Stomach (tissue), 9 donors: ENCODE measurements around the gene RCBTB2. TPM values are rescaled to one million over a fixed set of nuclear protein-coding genes. Genes with fewer than 3 reads are reported as not detected.

ENCODE experiments used
- DNase-seq, 2 donors: peaks; one replicate each; pipeline versions ENCODE4 v3.0.0 to v3.0.0-alpha.2; 2013 to 2019
- H3K27ac ChIP-seq, 5 donors: fragments of 200-600 bp in 4 of 5; sonication (generic) in 4 of 5; one replicate each; pipeline ENCODE4 v1.5.1; 2013 to 2019; ENCODE audit warnings: mild to moderate bottlenecking in 1 of 5, moderate library complexity in 1 of 5
- H3K27me3 ChIP-seq, 3 donors: fragments of 200-600 bp; sonication (generic); one replicate each; pipeline ENCODE4 v1.5.1; 2017 to 2019; ENCODE audit warnings: mixed run types in 1 of 3
- H3K36me3 ChIP-seq, 4 donors: fragments of 200-600 bp; sonication (generic); 1 replicate in 3 of 4; 2 replicates in 1 of 4; pipeline ENCODE4 v1.5.1; 2016 to 2019
- H3K4me1 ChIP-seq, 4 donors: fragments of 200-600 bp; sonication (generic); one replicate each; pipeline ENCODE4 v1.5.1; 2016 to 2019
- H3K4me3 ChIP-seq, 4 donors: fragments of 200-600 bp; sonication (generic) in 3 of 4; one replicate each; pipeline ENCODE4 v1.5.1; 2016 to 2019; ENCODE audit warnings: mild to moderate bottlenecking in 1 of 4
- H3K9me3 ChIP-seq, 4 donors: fragments of 200-600 bp; sonication (generic); one replicate each; pipeline ENCODE4 v1.5.1; 2016 to 2019
- EP300 ChIP-seq: sonication (generic); formaldehyde crosslinking; IDR thresholded peaks from one replicate; pipeline ENCODE4 v1.6.1; 2017; ENCODE audit warnings: antibody characterized with exemption
- POLR2A ChIP-seq, 4 donors: fragments of 450-650 bp; IDR thresholded peaks; one replicate each; pipeline ENCODE4 v1.6.1; 2016; ENCODE audit warnings: antibody characterized with exemption in 4 of 4, control low read depth in 2 of 4, mild to moderate bottlenecking in 1 of 4, moderate library complexity in 1 of 4
- POLR2AphosphoS5 ChIP-seq, 3 donors: sonication (generic); formaldehyde crosslinking; IDR thresholded peaks; one replicate each; pipeline ENCODE4 v1.6.1; 2016; ENCODE audit warnings: antibody characterized with exemption in 3 of 3
- WGBS, 5 donors: extraction: QIAGEN DNeasy Blood & Tissue Kit in 3 of 5; methylation state at CpG; one replicate each; pipeline versions ENCODE4 v1.1.5 to v1.1.7; 2013 to 2018; 5-methylcytosine and 5-hydroxymethylcytosine counted together
- intact Hi-C: fragments of 100-400 bp; cut with DNase I; formaldehyde crosslinking; loops from one replicate; pipeline ENCODE4 v1.15.1; 2023; ENCODE audit warnings: low total_unique reads
- polyA plus RNA-seq, 3 donors: library from polyadenylated mRNA; stranded (reverse); fragments of 200-250 nt; gene quantifications; one replicate each; pipeline ENCODE4 v1.2.3, GENCODE V29; 2013
- total RNA-seq, 5 donors: library from RNA; depleted of rRNA; stranded (reverse); fragments of >200 nt; gene quantifications; one replicate each; pipeline versions ENCODE4 v1.1.0 to v1.2.3, GENCODE V29; 2014 to 2016
- TF ChIP-seq, protein P1 (sequence below), 7 experiments: fragments of 450-650 bp in 4 of 7; fragments of 200-600 bp in 3 of 7; sonication (generic) in 3 of 7; IDR thresholded peaks; one replicate each; pipeline ENCODE4 v1.5.1; 2016 to 2019; ENCODE audit warnings: antibody characterized with exemption in 7 of 7, control low read depth in 2 of 7, mild to moderate bottlenecking in 1 of 7
- donor health status: healthy with polysubstance abuse.
- donor health status: Bipolar disorder and iron deficiency.
- donor health status: healthy.

Gene RCBTB2
- total and polyA plus RNA-seq, 8 donors: 0.29 to 56.6 (median 7.6) TPM

DNA sequence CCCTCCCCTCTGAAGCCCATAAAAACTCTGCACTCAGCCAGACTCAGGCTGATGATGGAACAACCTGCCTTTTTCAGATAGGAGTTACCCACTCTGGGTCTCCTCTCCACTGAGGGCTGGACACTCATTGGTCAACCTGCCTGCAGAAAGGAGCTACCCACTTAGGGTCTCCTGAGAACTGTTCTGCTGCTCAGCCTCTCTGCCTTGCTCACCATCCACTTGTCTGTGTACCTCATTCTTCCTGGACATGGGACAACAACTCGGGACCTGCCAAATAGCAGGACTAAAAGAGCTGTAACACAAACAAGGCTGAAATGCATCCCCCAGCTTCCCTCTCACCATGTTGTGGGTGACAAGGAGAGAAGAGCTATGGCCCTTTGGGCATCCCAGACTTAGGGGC, 18.4 kb upstream of the RCBTB2 start:
- DNase-seq: no peak
- intact Hi-C loops: no loop called here

DNA sequence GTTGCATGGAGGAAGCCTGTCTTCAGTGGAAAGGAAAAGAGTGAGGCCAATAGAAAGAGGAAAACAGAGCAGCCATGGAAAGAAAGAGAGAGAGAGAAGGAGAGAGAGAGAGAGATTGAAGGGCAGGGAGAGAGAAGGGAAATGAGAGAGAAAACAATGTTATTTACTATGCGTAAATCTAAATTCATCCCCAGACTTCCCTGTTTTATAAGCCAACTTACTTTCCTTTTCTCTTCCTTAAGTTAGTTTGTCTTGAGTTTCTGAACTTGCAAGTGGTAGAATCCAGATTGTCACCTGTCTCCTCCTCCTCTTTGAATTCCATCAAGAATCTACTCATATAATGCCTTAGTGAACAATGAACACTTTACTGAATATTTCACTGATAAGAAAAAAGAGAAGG, 16.8 kb upstream of the RCBTB2 start:
- H3K4me1 ChIP-seq: no peaks in the 10 kb centered on the region
- no peaks in the 10 kb centered on the region for H3K36me3 ChIP-seq
- intact Hi-C loops: no loop called here
- no peaks in the 10 kb centered on the region for H3K27me3 ChIP-seq
- 83 to 96% (median 94%) methylated on average over 1 of the region's 1 CpG for WGBS, 5 donors
- no peak overlapping the region for H3K4me3 ChIP-seq
- DNase-seq: no peak
- TF ChIP-seq EP300: no peak
- TF ChIP-seq, protein P1, sequence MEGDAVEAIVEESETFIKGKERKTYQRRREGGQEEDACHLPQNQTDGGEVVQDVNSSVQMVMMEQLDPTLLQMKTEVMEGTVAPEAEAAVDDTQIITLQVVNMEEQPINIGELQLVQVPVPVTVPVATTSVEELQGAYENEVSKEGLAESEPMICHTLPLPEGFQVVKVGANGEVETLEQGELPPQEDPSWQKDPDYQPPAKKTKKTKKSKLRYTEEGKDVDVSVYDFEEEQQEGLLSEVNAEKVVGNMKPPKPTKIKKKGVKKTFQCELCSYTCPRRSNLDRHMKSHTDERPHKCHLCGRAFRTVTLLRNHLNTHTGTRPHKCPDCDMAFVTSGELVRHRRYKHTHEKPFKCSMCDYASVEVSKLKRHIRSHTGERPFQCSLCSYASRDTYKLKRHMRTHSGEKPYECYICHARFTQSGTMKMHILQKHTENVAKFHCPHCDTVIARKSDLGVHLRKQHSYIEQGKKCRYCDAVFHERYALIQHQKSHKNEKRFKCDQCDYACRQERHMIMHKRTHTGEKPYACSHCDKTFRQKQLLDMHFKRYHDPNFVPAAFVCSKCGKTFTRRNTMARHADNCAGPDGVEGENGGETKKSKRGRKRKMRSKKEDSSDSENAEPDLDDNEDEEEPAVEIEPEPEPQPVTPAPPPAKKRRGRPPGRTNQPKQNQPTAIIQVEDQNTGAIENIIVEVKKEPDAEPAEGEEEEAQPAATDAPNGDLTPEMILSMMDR (IDR thresholded peaks at IDR 0.05): no peak
- TF ChIP-seq POLR2A (IDR thresholded peaks at IDR 0.05): no peak
- TF ChIP-seq POLR2AphosphoS5 (IDR thresholded peaks at IDR 0.05): no peak
- H3K27ac ChIP-seq: no peak overlapping the region
- H3K9me3 ChIP-seq: peaks cover 6 to 22% (median 16%) of the 10 kb centered on the region in 4 donors

More for the DNA sequence above, 18.4 kb upstream of the RCBTB2 start:
- Histone ChIP-seq H3K27ac (no peak overlapping the region), H3K4me1 (no peaks in the 10 kb centered on the region), H3K9me3 (peaks cover 6 to 25% (median 18%) of the 10 kb centered on the region in 4 donors), H3K4me3 (no peak overlapping the region), H3K27me3 (no peaks in the 10 kb centered on the region), H3K36me3 (no peaks in the 10 kb centered on the region)
- WGBS, 5 donors: 87 to 96% (median 92%) methylated on average over 1 of the region's 1 CpG
- TF ChIP-seq POLR2AphosphoS5 (IDR thresholded peaks at IDR 0.05) (no peak), EP300 (no peak), POLR2A (IDR thresholded peaks at IDR 0.05) (no peak)
- TF ChIP-seq, protein P1 (IDR thresholded peaks at IDR 0.05): no peak

DNA sequence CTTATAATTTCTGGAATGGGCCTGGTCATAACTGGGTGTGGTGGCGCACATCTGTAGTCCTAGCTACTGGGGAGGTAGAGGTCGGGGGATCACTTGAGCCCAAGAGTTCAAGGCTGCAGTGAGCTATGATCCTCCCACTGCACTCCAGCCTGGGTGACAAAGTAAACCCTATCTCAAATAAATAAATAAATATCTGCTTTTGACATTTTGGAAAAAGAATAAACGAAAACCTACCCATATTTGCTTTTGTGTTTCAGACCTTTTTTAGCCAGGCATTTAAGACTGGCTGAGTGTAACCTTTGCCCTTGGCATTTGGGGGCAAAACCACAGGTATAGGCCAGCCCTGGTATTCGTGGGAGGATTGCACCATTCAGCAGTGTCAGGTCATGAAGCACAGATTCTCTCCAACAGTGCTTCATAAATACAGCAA, 14.8 kb upstream of the RCBTB2 start:
- Histone ChIP-seq H3K9me3 (peaks cover 6 to 22% (median 14%) of the 10 kb centered on the region in 4 donors), H3K4me1 (peaks cover 5 to 9% (median 6%) of the 10 kb centered on the region in 4 donors), H3K36me3 (no peaks in the 10 kb centered on the region), H3K4me3 (no peak overlapping the region), H3K27ac (no peak overlapping the region), H3K27me3 (no peaks in the 10 kb centered on the region)
- no peak for DNase-seq
- TF ChIP-seq POLR2A (IDR thresholded peaks at IDR 0.05) (no peak), EP300 (no peak), POLR2AphosphoS5 (IDR thresholded peaks at IDR 0.05) (no peak)
- TF ChIP-seq, protein P1 (IDR thresholded peaks at IDR 0.05): no peak
- 54 to 72% (median 64%) methylated on average over 4 of the region's 4 CpGs for WGBS, 5 donors
- intact Hi-C loops: no loop called here

DNA sequence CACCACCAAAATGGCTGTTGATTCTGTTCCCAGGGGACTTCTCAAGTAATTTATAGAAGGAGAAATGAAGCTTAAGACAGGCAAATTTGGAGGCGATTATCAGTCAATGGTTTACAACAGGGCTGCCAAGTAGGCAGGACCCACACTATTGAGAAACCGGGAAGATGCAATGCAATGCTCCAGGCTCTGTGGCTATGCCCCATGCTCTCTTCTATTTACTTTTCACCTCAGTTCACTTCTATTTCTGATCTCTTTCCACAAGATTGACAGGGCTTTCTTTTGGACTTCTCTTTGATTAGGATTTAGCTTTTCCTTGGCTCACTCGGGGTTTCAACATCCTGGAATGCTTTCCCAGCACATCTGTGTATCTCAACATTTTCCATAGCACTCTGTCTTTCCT, 12.7 kb upstream of the RCBTB2 start:
- Histone ChIP-seq H3K27me3 (no peaks in the 10 kb centered on the region), H3K9me3 (peaks cover 0 to 6% (median 0%) of the 10 kb centered on the region in 4 donors), H3K4me3 (no peak overlapping the region), H3K36me3 (no peaks in the 10 kb centered on the region), H3K4me1 (peaks cover 11 to 18% (median 14%) of the 10 kb centered on the region in 4 donors), H3K27ac (no peak overlapping the region)
- TF ChIP-seq, protein P1 (IDR thresholded peaks at IDR 0.05): no peak
- TF ChIP-seq POLR2AphosphoS5 (IDR thresholded peaks at IDR 0.05) (no peak), POLR2A (IDR thresholded peaks at IDR 0.05) (no peak), EP300 (no peak)
- DNase-seq: no peak
- intact Hi-C loops: no loop called here
- WGBS, 5 donors: 77 to 90% (median 86%) methylated on average over 3 of the region's 3 CpGs
